Omental fat pad (tissue), 4 donors: ENCODE data around the gene TTC31. TPM values are rescaled to one million over a fixed set of nuclear protein-coding genes. Genes with fewer than 3 reads are reported as not detected.

Source experiments
- ATAC-seq: fragments of 150-250 bp; one replicate; pipeline ENCODE4 v1.9.1; 2016; ENCODE audit warnings: mild to moderate bottlenecking, moderate library complexity; ENCODE audit not compliant: low FRiP score
- DNase-seq: peaks from one replicate; pipeline ENCODE4 v3.0.0-alpha.2; 2019; ENCODE audit warnings: low spot score
- CTCF ChIP-seq, 3 donors: fragments of 450-650 bp; IDR thresholded peaks; one replicate each; pipeline ENCODE4 v1.5.1; 2016 to 2017; ENCODE audit warnings: antibody characterized with exemption in 3 of 3, mild to moderate bottlenecking in 3 of 3, moderate library complexity in 2 of 3
- total RNA-seq, 4 donors: library from RNA; depleted of rRNA; stranded (reverse); fragments of >200 nt; gene quantifications; one replicate each; pipeline ENCODE4 v1.1.0, GENCODE V29; 2016

TTC31 gene
- total RNA-seq, 4 donors from 2014 or later: 16.8 to 25.7 (median 22.1) TPM

GRCh38 chr2:74512744-74513604 is 30.1 kb downstream of the TTC31 start:
- TF ChIP-seq CTCF (IDR thresholded peaks at IDR 0.05): no peak
- ATAC-seq (no peak), DNase-seq (no peak)

DNA sequence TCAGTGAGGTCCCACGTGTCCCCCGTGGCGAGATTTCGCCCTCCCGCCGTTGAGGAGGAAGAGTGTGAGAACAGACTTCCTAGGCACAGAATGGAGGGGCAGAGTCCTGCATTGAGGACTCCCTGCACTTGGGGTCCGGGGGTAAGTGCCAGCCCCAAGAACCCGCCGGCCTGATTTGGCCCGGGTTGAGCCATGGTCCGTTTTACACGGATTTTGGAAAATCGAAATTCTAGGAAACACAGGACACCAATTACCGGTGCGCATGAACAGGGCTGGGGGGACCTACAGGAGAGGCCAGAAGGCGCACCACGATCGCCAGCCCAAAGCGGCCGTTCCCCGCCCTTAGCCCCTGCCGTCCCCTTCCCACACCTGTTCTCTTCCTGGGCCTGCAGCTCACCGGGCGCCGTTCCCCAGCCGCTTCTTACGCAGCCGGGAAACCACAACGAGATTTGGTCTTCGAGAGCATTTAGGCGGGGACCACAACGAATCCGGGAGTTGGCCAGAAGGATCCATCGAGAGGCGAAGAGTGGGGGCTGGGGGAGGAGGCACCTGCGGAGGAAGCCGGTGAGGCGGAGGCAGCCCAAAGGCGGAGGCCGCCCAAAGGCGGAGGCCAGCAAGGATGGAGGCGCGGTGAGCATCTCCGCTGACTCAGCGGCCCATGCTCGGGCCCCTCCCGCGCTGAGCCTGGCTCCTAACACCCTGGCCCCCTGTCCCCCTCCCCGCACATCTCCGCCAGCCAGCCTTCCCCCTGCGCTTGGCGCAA is 30.9 kb downstream of the TTC31 start:
- TF ChIP-seq CTCF (IDR thresholded peaks at IDR 0.05): no peak
- DNase-seq (no peak), ATAC-seq (no peak)

DNA sequence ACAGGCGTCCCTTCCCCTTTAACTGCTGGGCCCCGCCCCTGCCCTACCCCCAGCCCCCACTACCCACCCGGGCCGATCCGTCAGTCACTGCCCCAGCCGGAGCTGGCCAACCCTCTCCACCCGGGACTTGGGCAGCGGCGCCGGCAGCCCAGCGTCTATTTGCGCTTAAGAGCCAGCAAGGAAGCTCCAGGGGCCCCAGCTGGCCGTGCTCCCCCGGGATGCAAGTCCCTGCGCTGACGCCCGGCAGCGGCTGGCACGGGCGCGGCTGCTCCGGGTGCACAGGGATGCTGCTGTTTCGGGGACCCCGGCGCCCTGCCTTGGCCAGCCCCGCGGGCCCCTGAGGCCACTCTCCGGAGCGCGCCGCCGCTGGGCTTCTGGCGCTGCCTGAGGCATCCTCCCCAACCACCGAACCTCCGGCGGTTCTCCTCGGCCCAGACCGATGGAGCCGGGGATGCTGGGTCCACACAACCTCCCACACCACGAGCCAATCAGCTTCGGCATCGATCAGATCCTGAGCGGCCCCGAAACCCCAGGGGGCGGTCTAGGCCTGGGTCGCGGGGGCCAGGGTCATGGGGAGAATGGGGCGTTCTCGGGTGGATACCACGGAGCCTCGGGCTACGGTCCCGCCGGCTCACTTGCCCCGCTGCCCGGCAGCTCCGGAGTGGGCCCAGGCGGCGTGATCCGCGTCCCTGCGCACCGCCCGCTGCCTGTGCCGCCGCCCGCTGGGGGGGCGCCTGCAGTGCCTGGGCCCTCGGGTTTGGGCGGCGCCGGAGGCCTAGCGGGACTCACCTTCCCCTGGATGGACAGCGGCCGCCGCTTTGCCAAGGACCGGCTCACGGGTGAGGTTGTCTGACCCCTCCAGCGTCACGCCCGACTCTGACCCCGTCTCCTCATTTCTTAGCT is 31.7 kb downstream of the TTC31 start, which contains the start of gene TLX2:
TSS of gene TLX2 (plus strand) at position 83 of the 903 bp plus-strand sequence. CDS start at position 440, 357 bp downstream.
- TF ChIP-seq CTCF (IDR thresholded peaks at IDR 0.05): no peak
- DNase-seq (no peak), ATAC-seq (no peak)

DNA sequence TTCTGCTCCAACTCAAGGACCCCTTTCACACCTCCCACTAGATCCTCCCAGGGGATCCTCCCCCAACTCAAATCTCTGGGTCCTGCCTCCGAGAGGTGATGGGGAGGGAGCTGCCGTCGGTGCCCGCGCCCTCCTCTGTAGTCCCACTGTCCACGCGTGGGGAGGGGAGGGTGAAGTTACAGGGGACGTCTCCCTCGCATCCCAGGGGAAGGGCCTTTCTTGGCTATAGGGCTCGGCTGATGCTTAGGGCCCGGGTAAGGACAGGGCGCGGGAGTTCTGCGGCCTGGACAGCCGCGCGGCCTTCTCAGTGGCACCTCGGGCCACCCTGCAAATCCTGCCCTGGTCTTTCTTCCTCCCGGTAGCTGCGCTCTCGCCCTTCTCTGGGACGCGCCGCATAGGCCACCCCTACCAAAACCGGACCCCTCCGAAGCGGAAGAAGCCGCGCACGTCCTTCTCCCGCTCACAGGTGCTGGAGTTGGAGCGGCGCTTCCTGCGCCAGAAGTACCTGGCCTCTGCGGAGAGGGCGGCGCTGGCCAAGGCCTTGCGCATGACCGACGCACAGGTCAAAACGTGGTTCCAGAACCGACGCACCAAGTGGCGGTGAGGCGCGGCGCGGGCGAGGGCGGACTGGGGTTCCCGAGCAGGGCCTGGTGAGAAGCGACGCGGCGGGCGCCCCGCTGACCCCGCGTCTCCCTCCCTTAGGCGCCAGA is 32.5 kb downstream of the TTC31 start:
- TF ChIP-seq CTCF (IDR thresholded peaks at IDR 0.05): no peak
- ATAC-seq (no peak), DNase-seq (no peak)

- ATAC-seq (no peak), DNase-seq (no peak)
- TF ChIP-seq CTCF (IDR thresholded peaks at IDR 0.05): no peak
Observed at GRCh38 chr2:74515981-74516633, 33.2 kb downstream of the TTC31 start.

DNA sequence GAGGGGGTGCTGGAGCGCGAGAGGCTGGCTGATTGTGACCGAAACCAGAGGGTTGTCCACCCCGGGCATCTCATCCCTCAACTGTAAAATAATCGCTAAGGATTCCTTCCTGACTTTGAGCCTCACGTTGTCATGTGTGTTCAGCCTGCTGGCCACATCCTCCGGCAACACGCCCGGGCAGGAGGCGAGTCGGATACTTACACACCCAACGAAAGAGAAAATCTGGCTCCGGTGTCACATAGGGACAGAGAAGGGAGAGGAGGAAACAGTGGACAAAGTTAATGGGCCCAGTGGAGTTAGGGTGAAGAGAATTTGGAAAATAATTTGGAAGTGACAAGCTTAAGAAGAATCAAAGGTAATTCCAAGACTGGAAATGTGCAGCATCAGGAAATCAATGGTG is 33.8 kb downstream of the TTC31 start:
- DNase-seq (no peak), ATAC-seq (no peak)
- no peak for TF ChIP-seq CTCF (IDR thresholded peaks at IDR 0.05)
